Activated CD4-positive, alpha-beta T cell treated with anti-CD3 and anti-CD28 coated beads, Interleukin-10, Interleukin-2, amounts not matched to agents 100 ng/mL and 50 ng/mL, durations not matched to agents 16 hours and 8 hours (primary cell): ENCODE measurements around the gene HERPUD2.
"Not testable (repeated sequence)": the region's sequence is repeated elsewhere in the genome, so short reads cannot be mapped to it uniquely, and the experiment has no call there.

Experiments
- DNase-seq: peaks from one replicate; pipeline ENCODE4 v3.0.0-alpha.2; 2020

Gene HERPUD2

GRCh38 chr7:35599061-35599460, 95.9 kb downstream of the HERPUD2 start:
- no peak for DNase-seq

GRCh38 chr7:35596061-35596460, 98.9 kb downstream of the HERPUD2 start:
- DNase-seq = no peak

GRCh38 chr7:35593899-35594298, 101.0 kb downstream of the HERPUD2 start:
- DNase-seq = peak; percentile 21

GRCh38 chr7:35588647-35589046, 106.3 kb downstream of the HERPUD2 start:
- DNase-seq = no peak

- no peak for DNase-seq
Observed at GRCh38 chr7:35584990-35585389, 109.9 kb downstream of the HERPUD2 start.

- not testable (repeated sequence) for DNase-seq
Observed at GRCh38 chr7:35584533-35584932, 110.4 kb downstream of the HERPUD2 start.
